Measurements from ENCODE around the gene HOXB8. TPM values are rescaled to one million over a fixed set of nuclear protein-coding genes. Genes with fewer than 3 reads are reported as not detected.

Gene HOXB8
- total RNA-seq, 1 donor from 2014 or later, result not detected

DNA sequence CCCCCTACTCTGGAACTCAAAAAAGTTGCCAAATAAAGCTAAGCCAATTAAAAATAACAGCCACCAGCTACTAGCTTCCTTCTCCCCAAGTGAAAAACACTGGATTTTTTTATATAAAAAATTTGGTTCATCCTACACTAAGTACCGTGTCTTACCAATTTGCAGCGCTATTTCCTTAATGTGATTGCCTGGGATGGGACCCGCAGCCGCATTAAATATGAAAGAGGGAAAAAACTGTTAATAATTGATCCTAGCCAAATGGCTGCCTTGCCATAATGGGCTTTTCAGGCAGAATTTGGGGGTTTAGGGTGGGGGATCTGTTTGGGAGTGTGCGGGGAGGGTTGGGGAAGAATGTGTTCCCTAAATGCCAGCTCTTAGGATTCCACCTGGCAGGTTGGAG lies 9.0 kb upstream of the HOXB8 start:
- Mint-ChIP-seq H3K4me3 (ENCODE audit: unreplicated experiment) (no peak overlapping the region), H3K4me1 (ENCODE audit: low read depth, unreplicated experiment) (peaks cover 2% of the 10 kb centered on the region), H3K27ac (ENCODE audit: unreplicated experiment) (no peak overlapping the region), H3K9me3 (ENCODE audit: unreplicated experiment) (peaks cover 6% of the 10 kb centered on the region), H3K27me3 (ENCODE audit: unreplicated experiment) (peaks cover 35% of the 10 kb centered on the region), H3K36me3 (ENCODE audit: unreplicated experiment) (no peaks in the 10 kb centered on the region)
- DNase-seq, result no peak
- TF ChIP-seq, protein P1, sequence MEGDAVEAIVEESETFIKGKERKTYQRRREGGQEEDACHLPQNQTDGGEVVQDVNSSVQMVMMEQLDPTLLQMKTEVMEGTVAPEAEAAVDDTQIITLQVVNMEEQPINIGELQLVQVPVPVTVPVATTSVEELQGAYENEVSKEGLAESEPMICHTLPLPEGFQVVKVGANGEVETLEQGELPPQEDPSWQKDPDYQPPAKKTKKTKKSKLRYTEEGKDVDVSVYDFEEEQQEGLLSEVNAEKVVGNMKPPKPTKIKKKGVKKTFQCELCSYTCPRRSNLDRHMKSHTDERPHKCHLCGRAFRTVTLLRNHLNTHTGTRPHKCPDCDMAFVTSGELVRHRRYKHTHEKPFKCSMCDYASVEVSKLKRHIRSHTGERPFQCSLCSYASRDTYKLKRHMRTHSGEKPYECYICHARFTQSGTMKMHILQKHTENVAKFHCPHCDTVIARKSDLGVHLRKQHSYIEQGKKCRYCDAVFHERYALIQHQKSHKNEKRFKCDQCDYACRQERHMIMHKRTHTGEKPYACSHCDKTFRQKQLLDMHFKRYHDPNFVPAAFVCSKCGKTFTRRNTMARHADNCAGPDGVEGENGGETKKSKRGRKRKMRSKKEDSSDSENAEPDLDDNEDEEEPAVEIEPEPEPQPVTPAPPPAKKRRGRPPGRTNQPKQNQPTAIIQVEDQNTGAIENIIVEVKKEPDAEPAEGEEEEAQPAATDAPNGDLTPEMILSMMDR (IDR thresholded peaks at IDR 0.05; ENCODE audit: partially characterized antibody, unreplicated experiment), result no peak

DNA sequence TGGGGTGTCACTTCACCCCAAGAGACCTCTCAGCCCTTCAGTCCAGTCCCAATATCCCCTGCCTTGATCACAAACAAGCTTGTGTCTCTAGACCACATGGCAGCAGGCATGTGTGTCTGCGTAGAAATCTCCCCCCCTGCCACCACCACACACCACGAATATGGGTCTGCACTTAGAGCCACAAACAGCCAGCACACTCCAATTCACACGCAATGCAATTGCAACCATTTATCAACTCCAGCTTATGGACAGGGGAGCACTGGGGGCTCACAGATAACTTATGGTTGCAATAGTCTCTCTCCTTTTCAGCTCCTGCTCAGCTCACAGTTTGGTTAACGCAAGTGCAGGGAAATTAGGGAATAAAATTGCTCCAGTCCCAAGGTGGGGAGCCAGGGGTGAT lies 8.5 kb upstream of the HOXB8 start:
- TF ChIP-seq, protein P1 (IDR thresholded peaks at IDR 0.05; ENCODE audit: partially characterized antibody, unreplicated experiment), result no peak
- Mint-ChIP-seq H3K9me3 (ENCODE audit: unreplicated experiment) (peaks cover 9% of the 10 kb centered on the region), H3K27me3 (ENCODE audit: unreplicated experiment) (peaks cover 38% of the 10 kb centered on the region), H3K36me3 (ENCODE audit: unreplicated experiment) (no peaks in the 10 kb centered on the region), H3K4me1 (ENCODE audit: low read depth, unreplicated experiment) (peaks cover 3% of the 10 kb centered on the region), H3K4me3 (ENCODE audit: unreplicated experiment) (no peak overlapping the region), H3K27ac (ENCODE audit: unreplicated experiment) (no peak overlapping the region)
- DNase-seq, result no peak

DNA sequence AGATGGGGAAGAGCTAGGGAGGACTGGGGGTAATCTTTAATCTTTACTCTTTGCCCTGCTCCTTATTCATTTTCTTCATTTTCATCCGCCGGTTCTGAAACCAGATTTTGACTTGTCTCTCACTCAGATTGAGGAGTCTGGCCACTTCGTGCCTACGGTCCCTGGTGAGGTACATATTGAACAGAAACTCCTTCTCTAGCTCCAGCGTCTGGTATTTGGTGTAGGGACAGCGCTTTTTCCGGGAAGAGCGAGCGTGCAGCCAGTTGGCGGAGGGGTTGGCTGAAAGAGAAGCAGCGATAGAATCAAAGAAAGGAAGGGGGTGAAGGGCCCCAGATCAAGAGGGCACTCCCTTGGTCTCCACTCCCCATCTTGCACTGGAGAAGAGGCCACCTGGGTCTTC lies 7.8 kb upstream of the HOXB8 start:
- no peak for DNase-seq
- no peak overlapping the region for H3K27ac Mint-ChIP-seq (ENCODE audit: unreplicated experiment)

GRCh38 chr17:48621410-48622392 lies 6.6 kb upstream of the HOXB8 start:
- DNase-seq, result no peak
- no peak overlapping the region for H3K4me3 Mint-ChIP-seq (ENCODE audit: unreplicated experiment)
- peaks cover 16% of the 10 kb centered on the region for H3K9me3 Mint-ChIP-seq (ENCODE audit: unreplicated experiment)
- H3K36me3 Mint-ChIP-seq (ENCODE audit: unreplicated experiment), result no peaks in the 10 kb centered on the region
- H3K27ac Mint-ChIP-seq (ENCODE audit: unreplicated experiment), result no peak overlapping the region
- TF ChIP-seq, protein P1 (IDR thresholded peaks at IDR 0.05; ENCODE audit: partially characterized antibody, unreplicated experiment), result no peak
- peaks cover 3% of the 10 kb centered on the region for H3K4me1 Mint-ChIP-seq (ENCODE audit: low read depth, unreplicated experiment)
- peaks cover 46% of the 10 kb centered on the region for H3K27me3 Mint-ChIP-seq (ENCODE audit: unreplicated experiment)

More for the DNA sequence above, 7.8 kb upstream of the HOXB8 start:
- TF ChIP-seq, protein P1 (IDR thresholded peaks at IDR 0.05; ENCODE audit: partially characterized antibody, unreplicated experiment), result no peak
- Mint-ChIP-seq H3K9me3 (ENCODE audit: unreplicated experiment) (peaks cover 10% of the 10 kb centered on the region), H3K4me1 (ENCODE audit: low read depth, unreplicated experiment) (peaks cover 3% of the 10 kb centered on the region), H3K27me3 (ENCODE audit: unreplicated experiment) (peaks cover 39% of the 10 kb centered on the region), H3K4me3 (ENCODE audit: unreplicated experiment) (no peak overlapping the region), H3K36me3 (ENCODE audit: unreplicated experiment) (no peaks in the 10 kb centered on the region)
